Measurements from ENCODE around the gene KLHL3. TPM values are rescaled to one million over a fixed set of nuclear protein-coding genes. Genes with fewer than 3 reads are reported as not detected.

The KLHL3 gene
- total RNA-seq, 1 donor from 2014 or later, result 11.8 TPM

- H3K4me3 Mint-ChIP-seq, result no peak overlapping the region
- no peak for DNase-seq (ENCODE audit: low read depth, low spot score)
Measured at GRCh38 chr5:137708062-137708461, 27.8 kb downstream of the KLHL3 start.

GRCh38 chr5:137706841-137707240 lies 29.0 kb downstream of the KLHL3 start:
- Mint-ChIP-seq H3K27ac (ENCODE audit: unreplicated experiment) (no peak overlapping the region), H3K4me3 (no peak overlapping the region), H3K36me3 (ENCODE audit: low read depth) (peaks cover 15% of the 10 kb centered on the region), H3K4me1 (no peaks in the 10 kb centered on the region), H3K9me3 (no peaks in the 10 kb centered on the region), H3K27me3 (ENCODE audit: low read depth) (no peaks in the 10 kb centered on the region)
- no peak for TF ChIP-seq CTCF (conservative IDR thresholded peaks at IDR 0.05)
- no peak for DNase-seq (ENCODE audit: low read depth, low spot score)

More at GRCh38 chr5:137708062-137708461, 27.8 kb downstream of the KLHL3 start:
- Mint-ChIP-seq H3K9me3 (peaks cover 3% of the 10 kb centered on the region), H3K4me1 (no peaks in the 10 kb centered on the region), H3K27me3 (ENCODE audit: low read depth) (no peaks in the 10 kb centered on the region), H3K27ac (ENCODE audit: unreplicated experiment) (no peak overlapping the region), H3K36me3 (ENCODE audit: low read depth) (peaks cover 22% of the 10 kb centered on the region)
- no peak for TF ChIP-seq CTCF (conservative IDR thresholded peaks at IDR 0.05)

- DNase-seq (ENCODE audit: low read depth, low spot score), result no peak
- no peaks in the 10 kb centered on the region for H3K27me3 Mint-ChIP-seq (ENCODE audit: low read depth)
- H3K36me3 Mint-ChIP-seq (ENCODE audit: low read depth), result peaks cover 13% of the 10 kb centered on the region
- H3K9me3 Mint-ChIP-seq, result no peaks in the 10 kb centered on the region
- no peak overlapping the region for H3K27ac Mint-ChIP-seq (ENCODE audit: unreplicated experiment)
- no peaks in the 10 kb centered on the region for H3K4me1 Mint-ChIP-seq
- no peak overlapping the region for H3K4me3 Mint-ChIP-seq
- no peak for TF ChIP-seq CTCF (conservative IDR thresholded peaks at IDR 0.05)
Measured at GRCh38 chr5:137705106-137705505, 30.8 kb downstream of the KLHL3 start.

- Mint-ChIP-seq H3K9me3 (no peaks in the 10 kb centered on the region), H3K4me1 (no peaks in the 10 kb centered on the region), H3K27me3 (ENCODE audit: low read depth) (no peaks in the 10 kb centered on the region), H3K27ac (ENCODE audit: unreplicated experiment) (no peak overlapping the region), H3K4me3 (no peak overlapping the region), H3K36me3 (ENCODE audit: low read depth) (peaks cover 13% of the 10 kb centered on the region)
- DNase-seq (ENCODE audit: low read depth, low spot score), result no peak
- no peak for TF ChIP-seq CTCF (conservative IDR thresholded peaks at IDR 0.05)
Measured at GRCh38 chr5:137703565-137703964, 32.3 kb downstream of the KLHL3 start.

GRCh38 chr5:137700282-137700680 lies 35.6 kb downstream of the KLHL3 start:
- Mint-ChIP-seq H3K27me3 (ENCODE audit: low read depth) (no peaks in the 10 kb centered on the region), H3K27ac (ENCODE audit: unreplicated experiment) (no peak overlapping the region), H3K4me3 (no peak overlapping the region), H3K36me3 (ENCODE audit: low read depth) (peaks cover 3% of the 10 kb centered on the region), H3K4me1 (no peaks in the 10 kb centered on the region), H3K9me3 (no peaks in the 10 kb centered on the region)
- no peak for TF ChIP-seq CTCF (conservative IDR thresholded peaks at IDR 0.05)
- no peak for DNase-seq (ENCODE audit: low read depth, low spot score)

Data from neural crest cell (in vitro differentiated cells).